WERI-Rb-1 (cell line): ENCODE results near the gene PADI6.

Experiments used
- DNase-seq: peaks from one replicate; pipeline ENCODE4 v3.0.0-alpha.2; 2020
- H3K27ac ChIP-seq: fragments of 250-450 bp; sonication (Bioruptor Pico); 2 replicates; pipeline ENCODE4 v1.5.1; 2020; ENCODE audit warnings: mild to moderate bottlenecking, moderate library complexity
- H3K27me3 ChIP-seq: fragments of 250-450 bp; sonication (Bioruptor Pico); 2 replicates; pipeline ENCODE4 v1.5.1; 2021; ENCODE audit warnings: mild to moderate bottlenecking, low read depth, moderate library complexity; ENCODE audit not compliant: insufficient read depth, severe bottlenecking
- H3K36me3 ChIP-seq: fragments of 250-450 bp; sonication (Bioruptor Pico); 2 replicates; pipeline ENCODE4 v1.5.1; 2020; ENCODE audit warnings: mild to moderate bottlenecking, moderate library complexity
- H3K4me3 ChIP-seq: 2 replicates; pipeline ENCODE4 v1.5.1; 2011; ENCODE audit warnings: low read depth, mild to moderate bottlenecking, control low read depth, low read length
- H3K9me3 ChIP-seq: fragments of 250-450 bp; sonication (Bioruptor Pico); 2 replicates; pipeline ENCODE4 v1.5.1; 2021; ENCODE audit warnings: mild to moderate bottlenecking, moderate library complexity; ENCODE audit not compliant: severe bottlenecking
- CTCF ChIP-seq: IDR thresholded peaks from 2 replicates; pipeline ENCODE4 v1.5.1; 2011; ENCODE audit warnings: low read depth, mild to moderate bottlenecking, control low read depth, inconsistent platforms, low read length

PADI6 gene

GRCh38 chr1:17422461-17422860, 50.5 kb downstream of the PADI6 start:
- H3K36me3 ChIP-seq: peaks cover 100% of the 10 kb centered on the region
- no peak for TF ChIP-seq CTCF

GRCh38 chr1:17423781-17424245, 51.8 kb downstream of the PADI6 start:
- Histone ChIP-seq H3K27ac (no peak overlapping the region), H3K4me3 (no peak overlapping the region), H3K36me3 (peaks cover 100% of the 10 kb centered on the region), H3K27me3 (no peaks in the 10 kb centered on the region), H3K9me3 (no peaks in the 10 kb centered on the region)
- no peak for DNase-seq
- TF ChIP-seq CTCF: no peak

More at GRCh38 chr1:17422461-17422860, 50.5 kb downstream of the PADI6 start:
- no peak overlapping the region for H3K27ac ChIP-seq
- no peak overlapping the region for H3K4me3 ChIP-seq
- no peaks in the 10 kb centered on the region for H3K27me3 ChIP-seq
- H3K9me3 ChIP-seq: no peaks in the 10 kb centered on the region
- no peak for DNase-seq

DNA sequence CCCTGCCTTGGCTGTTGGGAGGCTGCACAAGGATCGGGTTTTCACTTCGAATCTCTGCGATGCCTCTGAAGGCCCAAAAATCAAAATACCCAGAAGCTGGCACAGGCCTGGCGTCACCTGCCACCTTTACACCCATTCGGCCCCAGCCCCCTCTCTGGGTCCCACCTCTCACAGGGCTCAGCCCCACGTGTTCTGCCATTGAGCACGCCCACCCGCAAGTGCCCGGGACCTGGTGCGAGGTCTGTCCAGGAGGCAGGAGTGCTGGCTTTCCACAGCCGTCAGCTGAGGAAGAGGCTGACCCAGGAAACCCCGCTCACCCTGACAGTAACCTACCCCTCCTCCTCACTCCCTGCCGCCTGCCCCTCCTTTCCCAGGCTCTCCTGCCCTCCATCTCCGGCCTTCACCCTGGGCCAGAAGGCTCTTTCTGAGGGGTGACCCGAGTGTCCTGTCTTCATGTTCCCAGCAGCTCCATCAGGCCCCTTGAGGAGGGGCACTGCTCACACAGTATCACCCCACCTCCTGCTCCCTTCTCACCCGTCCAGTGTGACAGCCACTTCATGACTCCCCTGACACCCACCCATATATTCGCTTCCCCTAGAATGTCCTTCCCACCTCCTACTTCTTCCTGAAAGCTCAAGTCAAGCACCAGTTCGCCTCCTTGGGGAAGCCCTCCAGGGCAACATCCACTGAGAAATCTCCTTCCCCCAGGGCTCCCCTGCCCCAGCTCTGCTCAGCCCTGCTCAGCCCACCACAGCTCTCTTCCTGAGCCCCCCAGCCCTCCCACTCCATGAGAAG, 54.0 kb downstream of the PADI6 start:
- DNase-seq: no peak
- no peak for TF ChIP-seq CTCF
- Histone ChIP-seq H3K27ac (no peak overlapping the region), H3K36me3 (peaks cover 100% of the 10 kb centered on the region), H3K27me3 (no peaks in the 10 kb centered on the region), H3K9me3 (no peaks in the 10 kb centered on the region), H3K4me3 (no peak overlapping the region)

- H3K27ac ChIP-seq: no peak overlapping the region
- peaks cover 95% of the 10 kb centered on the region for H3K36me3 ChIP-seq
- H3K27me3 ChIP-seq: no peaks in the 10 kb centered on the region
- no peak for DNase-seq
- H3K9me3 ChIP-seq: no peaks in the 10 kb centered on the region
- H3K4me3 ChIP-seq: no peak overlapping the region
- TF ChIP-seq CTCF: no peak
These were observed 56.0 kb downstream of the PADI6 start for GRCh38 chr1:17427696-17428660.

DNA sequence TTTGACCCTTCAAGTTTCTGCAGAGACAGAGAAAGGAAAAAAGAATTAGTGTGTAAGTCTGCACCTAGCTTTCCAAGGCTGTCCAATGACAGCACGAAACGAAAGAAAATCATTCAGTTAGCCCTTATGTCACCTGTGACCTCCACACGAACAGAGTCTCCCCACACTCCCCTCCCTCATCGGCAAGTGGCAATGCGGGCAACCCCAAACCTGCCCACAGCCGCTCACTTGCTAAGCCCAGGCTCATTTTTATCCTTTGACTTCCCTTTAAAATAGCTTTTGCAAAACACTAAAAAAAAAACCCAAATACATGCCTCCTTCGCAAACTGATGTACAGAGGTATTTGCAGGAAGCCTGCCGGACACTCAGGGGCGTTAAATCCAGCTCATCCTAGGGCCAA, 57.2 kb downstream of the PADI6 start:
- Histone ChIP-seq H3K9me3 (no peaks in the 10 kb centered on the region), H3K36me3 (peaks cover 95% of the 10 kb centered on the region), H3K27ac (no peak overlapping the region), H3K4me3 (no peak overlapping the region), H3K27me3 (no peaks in the 10 kb centered on the region)
- no peak for DNase-seq
- TF ChIP-seq CTCF: no peak
